ENCODE data around the gene ZNF425. TPM values are rescaled to one million over a fixed set of nuclear protein-coding genes. Genes with fewer than 3 reads are reported as not detected.
A peak's percentile ranks its signal among the peaks of the same experiment; 100 is the strongest.

ZNF425 gene
- total RNA-seq, 1 donor from 2014 or later: 1.2 TPM

GRCh38 chr7:149077594-149077993 is 48.5 kb downstream of the ZNF425 start:
- DNase-seq (no peak), ATAC-seq (no peak)
- no peak for TF ChIP-seq CTCF (IDR thresholded peaks at IDR 0.05)
- Histone ChIP-seq H3K27me3 (ENCODE audit: low read depth) (no peaks in the 10 kb centered on the region), H3K4me3 (no peak overlapping the region), H3K36me3 (peaks cover 19% of the 10 kb centered on the region), H3K9me3 (no peaks in the 10 kb centered on the region), H3K4me1 (no peaks in the 10 kb centered on the region), H3K27ac (no peak overlapping the region)
- intact Hi-C loops (cut with DNase I): no loop called here

- no peak for TF ChIP-seq CTCF (IDR thresholded peaks at IDR 0.05)
- intact Hi-C loops (cut with DNase I): no loop called here
- Histone ChIP-seq H3K9me3 (no peaks in the 10 kb centered on the region), H3K4me3 (no peak overlapping the region), H3K36me3 (peaks cover 42% of the 10 kb centered on the region), H3K4me1 (no peaks in the 10 kb centered on the region), H3K27me3 (ENCODE audit: low read depth) (no peaks in the 10 kb centered on the region), H3K27ac (no peak overlapping the region)
- DNase-seq: no peak
- ATAC-seq: no peak
Measured at GRCh38 chr7:149075286-149075685, 50.8 kb downstream of the ZNF425 start.

- ATAC-seq (no peak), DNase-seq (no peak)
- Histone ChIP-seq H3K27ac (no peak overlapping the region), H3K4me1 (no peaks in the 10 kb centered on the region), H3K36me3 (peaks cover 52% of the 10 kb centered on the region), H3K9me3 (no peaks in the 10 kb centered on the region), H3K4me3 (no peak overlapping the region), H3K27me3 (ENCODE audit: low read depth) (no peaks in the 10 kb centered on the region)
- intact Hi-C loops (cut with DNase I): no loop called here
- TF ChIP-seq CTCF (IDR thresholded peaks at IDR 0.05): no peak
Measured at GRCh38 chr7:149074116-149074885, 51.8 kb downstream of the ZNF425 start.

GRCh38 chr7:149072438-149072775 is 53.7 kb downstream of the ZNF425 start:
- Histone ChIP-seq H3K27me3 (ENCODE audit: low read depth) (no peaks in the 10 kb centered on the region), H3K27ac (no peak overlapping the region), H3K9me3 (no peaks in the 10 kb centered on the region), H3K4me1 (no peaks in the 10 kb centered on the region), H3K36me3 (peaks cover 52% of the 10 kb centered on the region), H3K4me3 (no peak overlapping the region)
- DNase-seq (no peak), ATAC-seq (no peak)
- no peak for TF ChIP-seq CTCF (IDR thresholded peaks at IDR 0.05)
- intact Hi-C loops (cut with DNase I): no loop called here

- H3K27me3 ChIP-seq (ENCODE audit: low read depth): no peaks in the 10 kb centered on the region
- DNase-seq: no peak
- H3K4me1 ChIP-seq: no peaks in the 10 kb centered on the region
- peak; percentile 12 for TF ChIP-seq CTCF (IDR thresholded peaks at IDR 0.05)
- intact Hi-C loops (cut with DNase I): no loop called here
- no peaks in the 10 kb centered on the region for H3K9me3 ChIP-seq
- H3K4me3 ChIP-seq: no peak overlapping the region
- H3K36me3 ChIP-seq: peaks cover 47% of the 10 kb centered on the region
- ATAC-seq: peak; percentile 33 to 35
- peak overlapping the region; percentile 31 for H3K27ac ChIP-seq
Measured at GRCh38 chr7:149071641-149072437, 54.3 kb downstream of the ZNF425 start.
